ENCODE data around the gene CTSZ.
A peak's percentile ranks its signal among the peaks of the same experiment; 100 is the strongest.
"Not testable (repeated sequence)": the region's sequence is repeated elsewhere in the genome, so short reads cannot be mapped to it uniquely, and the experiment has no call there.

Gene CTSZ

GRCh38 chr20:59006864-59007664, at the start of gene CTSZ:
TSS of gene CTSZ (minus strand) at chr20:59007254. CDS start at chr20:59007128, 126 bp downstream.
- DNase-seq, result peak; percentile 57 to 70

GRCh38 chr20:59055302-59055701, 48.2 kb upstream of the CTSZ start:
- DNase-seq, result no peak

DNA sequence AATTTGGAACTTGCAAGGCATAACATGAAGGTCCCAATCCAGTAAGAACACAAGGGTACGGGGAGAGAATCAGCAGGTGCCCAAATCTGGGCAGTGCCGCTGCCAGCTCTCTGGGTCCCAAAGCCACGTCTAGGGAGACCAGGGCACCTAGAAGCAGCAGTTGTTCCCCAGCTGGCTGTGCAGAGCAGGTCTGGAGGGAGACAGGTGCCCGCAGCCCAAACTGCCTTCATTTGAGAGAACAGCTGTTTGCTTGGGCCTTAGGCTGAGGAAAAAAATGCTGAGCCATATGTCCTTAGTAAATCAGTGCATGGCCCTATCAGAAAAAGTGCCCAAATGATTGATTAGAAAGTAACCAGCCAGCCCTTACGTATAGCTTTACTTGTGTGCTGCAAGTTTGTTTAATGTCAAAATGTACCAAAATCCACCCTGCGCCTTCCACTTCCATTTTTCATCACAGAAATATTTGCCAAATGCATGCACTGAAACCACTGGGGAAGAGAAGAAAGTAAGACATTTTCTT, 44.7 kb upstream of the CTSZ start:
- no peak for DNase-seq

DNA sequence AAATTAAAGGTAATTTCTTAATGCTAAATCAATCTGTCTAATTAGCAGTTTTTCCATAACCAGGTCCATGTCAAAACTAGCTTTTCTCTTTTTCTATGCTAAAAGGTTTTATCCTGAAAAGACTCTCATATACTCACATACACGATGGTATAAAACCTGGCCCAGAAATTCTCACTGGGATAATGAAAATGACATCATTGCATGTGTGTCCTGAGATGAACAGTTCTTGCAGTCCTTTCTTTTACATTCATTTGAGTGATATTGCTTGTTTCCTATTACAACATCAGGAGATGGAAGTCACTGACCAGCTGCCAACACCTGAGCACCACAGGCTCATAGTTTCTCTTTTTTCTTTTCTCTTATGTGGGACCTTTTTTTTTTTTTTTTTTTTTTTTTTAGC, 43.4 kb upstream of the CTSZ start:
- DNase-seq, result no peak

DNA sequence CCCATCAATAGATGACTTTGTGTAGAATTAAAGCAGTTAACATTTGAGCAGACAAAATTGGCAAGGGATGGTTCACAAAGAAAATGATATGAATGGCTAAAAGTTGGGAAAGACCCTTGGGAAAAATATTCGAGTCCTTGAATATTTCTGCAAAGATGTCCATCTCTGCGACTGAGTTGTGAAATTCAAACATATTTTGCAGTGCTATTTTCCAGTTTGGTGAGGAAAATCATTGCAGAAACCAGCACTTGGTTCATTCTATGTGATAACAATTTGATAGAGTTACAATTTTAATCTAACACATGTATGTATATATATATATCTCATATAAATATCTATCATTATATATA, 41.6 kb upstream of the CTSZ start:
- DNase-seq, result no peak

DNA sequence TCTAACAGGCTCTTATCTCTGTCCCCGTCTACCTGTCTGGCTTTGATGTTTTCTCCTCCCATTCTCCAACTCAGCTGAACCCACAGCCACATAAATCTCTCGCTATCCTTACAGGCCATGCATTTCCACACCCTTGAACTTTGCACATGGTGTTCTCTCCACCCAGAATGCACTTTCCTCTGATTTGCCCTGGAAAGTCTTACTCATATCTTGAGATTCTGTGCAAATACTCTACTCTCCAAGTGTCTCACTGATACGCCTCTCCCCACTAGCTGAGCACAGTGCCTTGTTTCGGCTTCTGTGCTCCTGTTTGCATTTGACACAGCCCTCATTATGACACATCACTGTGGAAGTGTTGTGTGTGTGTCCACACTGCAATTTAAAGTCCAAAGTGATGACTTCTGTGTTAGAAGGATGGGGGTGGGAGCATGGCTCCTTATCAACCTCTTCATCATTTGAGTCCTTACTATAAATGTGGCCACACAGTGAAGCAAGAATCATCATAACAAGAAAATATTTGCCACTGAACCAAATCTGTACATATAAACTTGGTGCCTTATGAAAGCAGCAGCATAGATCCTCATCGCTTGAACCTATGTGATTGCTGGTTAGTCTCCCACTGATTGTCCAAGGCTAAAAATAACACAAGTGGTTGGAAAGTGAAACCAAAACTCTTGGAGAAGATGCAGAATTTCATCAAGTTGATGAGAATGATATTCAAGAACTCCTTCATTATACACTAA, 41.1 kb upstream of the CTSZ start:
- DNase-seq, result peak; percentile 47 to 52

DNA sequence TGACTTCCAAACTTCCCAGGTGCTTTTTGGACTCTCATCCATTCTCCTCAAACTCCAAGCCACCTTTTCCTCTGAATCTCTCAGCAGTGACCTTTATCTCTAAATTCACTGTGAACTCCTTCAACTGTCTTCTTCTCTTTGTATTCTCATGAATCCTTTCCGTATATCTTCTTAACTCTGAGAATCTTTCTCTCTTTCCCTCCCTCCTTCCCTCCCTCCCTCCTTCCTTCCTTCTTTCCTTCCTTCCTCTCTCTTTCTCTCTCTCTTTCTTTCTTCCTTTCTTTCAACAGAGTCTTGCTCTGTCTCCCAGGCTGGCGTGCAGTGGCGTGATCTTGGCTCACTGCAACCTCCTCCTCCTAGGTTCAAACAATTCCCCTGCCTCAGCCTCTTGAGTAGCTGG, 39.8 kb upstream of the CTSZ start:
- no peak for DNase-seq

DNA sequence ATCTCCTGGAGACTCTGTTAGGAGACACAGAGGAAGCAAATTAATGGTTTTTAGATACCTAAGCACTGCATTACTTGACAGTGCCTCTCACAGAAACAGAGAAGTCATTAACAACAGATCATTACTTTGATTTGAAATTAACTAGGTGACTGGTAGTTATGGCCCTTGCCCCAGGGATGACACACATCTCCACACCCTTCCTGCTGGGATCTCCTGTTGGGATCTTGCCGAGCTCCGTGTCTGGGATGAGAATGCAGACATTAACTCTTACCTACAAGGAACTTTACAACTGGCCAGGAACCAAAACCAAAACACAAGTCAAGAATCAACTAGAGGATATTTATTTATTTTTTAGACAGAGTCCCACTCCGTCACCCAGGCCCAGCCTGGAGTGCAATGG, 37.7 kb upstream of the CTSZ start:
- DNase-seq, result no peak

GRCh38 chr20:59044295-59044694, 37.2 kb upstream of the CTSZ start:
- no peak for DNase-seq

DNA sequence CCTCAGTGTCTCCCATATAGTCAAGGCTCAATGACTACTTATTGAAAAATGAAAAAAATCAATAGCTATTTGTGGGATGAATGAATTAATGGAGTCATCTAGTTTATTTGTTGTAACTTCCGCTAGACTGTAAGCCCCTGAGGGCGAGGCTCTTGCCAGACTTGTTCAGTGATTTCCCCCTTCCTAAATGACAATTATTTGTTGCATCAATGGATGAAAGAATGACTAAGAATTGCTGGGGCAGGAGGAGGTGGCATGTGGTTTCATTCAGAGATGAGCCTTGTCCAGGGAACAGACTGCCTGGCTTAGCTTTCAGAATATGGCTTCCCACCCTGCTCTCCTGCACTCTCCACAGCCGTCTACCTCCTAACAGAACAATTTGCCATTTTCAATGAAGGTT, 36.6 kb upstream of the CTSZ start:
- DNase-seq, result peak in 1 of 2 experiments; percentile 31

- DNase-seq, result peak; percentile 96 to 97
Observed at GRCh38 chr20:59042796-59043631, 36.0 kb upstream of the CTSZ start.

- DNase-seq, result no peak
Observed at GRCh38 chr20:59042151-59042795, 35.2 kb upstream of the CTSZ start, which contains the start of gene PRELID3B. TSS of gene PRELID3B (minus strand) at chr20:59042786. CDS start at chr20:59042730, 56 bp downstream.

DNA sequence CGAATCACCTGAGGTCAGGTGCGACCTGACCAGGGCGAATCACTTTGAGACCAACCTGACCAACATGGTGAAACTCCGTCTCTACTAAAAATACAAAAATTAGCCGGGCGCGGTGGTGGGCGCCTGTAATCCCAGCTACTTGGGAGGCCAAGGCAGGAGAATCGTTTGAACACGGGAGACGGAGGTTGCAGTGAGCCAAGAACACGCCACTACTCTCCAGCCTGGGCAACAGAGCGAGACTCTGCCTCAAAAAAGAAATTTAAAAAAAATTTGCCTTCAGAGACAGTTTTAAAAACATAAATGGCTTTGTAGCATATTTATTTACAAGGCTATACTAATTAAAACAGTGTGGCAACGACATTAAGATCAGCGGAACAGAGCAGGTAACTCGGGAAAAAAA, 34.4 kb upstream of the CTSZ start:
- DNase-seq, result not testable (repeated sequence)

DNA sequence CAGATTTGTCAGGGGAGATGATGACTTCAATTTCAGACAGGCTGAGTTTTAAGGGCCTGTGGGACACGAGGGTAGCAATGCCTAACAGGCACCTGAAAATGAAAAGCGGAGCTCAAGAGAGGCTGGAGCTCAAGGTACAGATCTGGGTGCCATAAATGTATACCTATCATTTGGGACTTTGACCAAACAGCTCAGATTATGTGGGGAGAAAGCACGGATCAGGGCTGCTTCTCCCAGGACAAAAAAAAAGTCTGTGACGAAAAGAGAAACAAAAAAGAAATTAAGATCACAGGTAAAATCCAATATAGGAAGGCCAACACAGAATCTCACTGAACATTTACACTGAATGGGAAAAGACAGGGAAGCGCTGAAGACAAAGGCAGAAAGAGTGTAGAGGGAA, 33.6 kb upstream of the CTSZ start:
- DNase-seq, result no peak

- DNase-seq, result no peak
Observed at GRCh38 chr20:59039233-59039632, 32.2 kb upstream of the CTSZ start.

DNA sequence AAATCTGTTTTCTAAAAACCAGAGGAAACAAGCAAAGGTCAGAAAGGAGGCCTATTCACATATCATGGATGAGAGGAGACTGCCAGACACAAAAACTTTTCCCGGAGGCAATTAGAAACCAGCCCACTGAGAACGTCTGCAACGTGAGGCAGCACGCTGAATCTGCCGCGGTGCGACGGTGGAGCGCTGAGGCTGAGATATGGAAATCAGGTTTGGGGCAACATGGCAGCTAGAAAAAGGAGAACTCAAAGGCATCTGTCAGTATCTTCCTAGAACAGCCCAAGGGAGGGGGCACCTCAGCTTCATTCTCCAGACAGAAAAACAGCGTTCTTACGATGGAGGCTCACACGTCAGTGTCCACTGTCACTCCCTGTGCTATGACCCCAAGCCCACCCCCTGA, 30.3 kb upstream of the CTSZ start:
- DNase-seq, result no peak

DNA sequence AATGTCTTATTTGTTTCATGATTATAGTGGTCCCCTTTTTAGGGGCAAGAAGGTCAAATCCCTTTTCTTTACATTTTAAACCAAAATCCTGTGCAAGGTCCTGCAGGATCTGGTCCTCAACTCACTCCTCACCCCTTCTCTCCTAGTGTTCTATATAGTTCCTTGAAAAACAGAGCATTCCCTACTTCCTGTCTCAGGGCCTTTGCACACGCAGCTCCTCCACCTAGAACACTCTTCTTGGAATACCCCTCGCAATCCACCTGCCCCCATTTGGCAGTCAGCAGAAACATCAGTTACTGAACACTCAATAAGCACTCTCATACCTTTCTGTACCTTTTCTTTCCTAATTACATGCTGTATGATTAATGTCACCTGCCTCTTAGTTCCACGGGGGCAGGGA, 28.3 kb upstream of the CTSZ start:
- DNase-seq, result no peak

GRCh38 chr20:59033616-59034165, 26.6 kb upstream of the CTSZ start:
- no peak for DNase-seq

- DNase-seq, result no peak
Observed at GRCh38 chr20:59033093-59033492, 26.0 kb upstream of the CTSZ start.

DNA sequence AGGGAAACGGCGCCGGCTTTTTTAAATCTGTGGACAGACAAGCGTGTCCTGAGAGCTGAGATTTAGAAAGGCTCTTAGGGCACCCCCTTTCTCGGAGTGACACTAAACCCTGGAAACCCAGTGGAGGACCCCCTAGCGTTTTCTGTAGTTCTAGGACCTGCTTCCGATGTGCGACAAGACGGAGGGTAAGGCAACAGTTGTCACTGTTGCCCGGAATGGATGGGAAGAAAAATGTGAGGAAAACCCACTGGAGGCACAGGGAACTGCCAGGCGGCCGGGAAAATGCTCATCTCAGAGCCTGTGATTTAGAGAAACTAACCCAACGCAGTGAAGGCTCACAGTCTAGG, 25.6 kb upstream of the CTSZ start:
- DNase-seq, result no peak

- DNase-seq, result peak; percentile 94 to 98
Observed at GRCh38 chr20:59032023-59032712, 25.1 kb upstream of the CTSZ start, which contains the start of gene ATP5F1E. TSS of gene ATP5F1E (minus strand) at chr20:59032335. CDS start at chr20:59032251, 84 bp downstream.

All from activated T-cell treated with anti-CD3 and anti-CD28 coated beads, Interleukin-2, amount 50 U/mL, for 48 hours (primary cell).